Activated T-helper 17 cell treated with anti-CD3 and anti-CD28 coated beads, Interleukin-2, amount 50 U/mL, for 72 hours (primary cell): ENCODE measurements around the gene LGALS9. TPM values are rescaled to one million over a fixed set of nuclear protein-coding genes. Genes with fewer than 3 reads are reported as not detected.
A peak's percentile ranks its signal among the peaks of the same experiment; 100 is the strongest.
"Not testable (repeated sequence)": the region's sequence is repeated elsewhere in the genome, so short reads cannot be mapped to it uniquely, and the experiment has no call there.

ENCODE experiments used
- ATAC-seq: fragments of 150-1000 bp; cut with Tn5 transposase; replicated peaks from 2 replicates; pipeline ENCODE4 v1.10.0; 2021; ENCODE audit warnings: mild to moderate bottlenecking, moderate library complexity
- H3K27ac Mint-ChIP-seq: one replicate; pipeline ENCODE4 v1.8.0; 2022; ENCODE audit warnings: mixed read lengths
- H3K27me3 Mint-ChIP-seq: one replicate; pipeline ENCODE4 v1.8.0; 2022; ENCODE audit warnings: mixed read lengths
- H3K36me3 Mint-ChIP-seq: one replicate; pipeline ENCODE4 v1.8.0; 2022; ENCODE audit warnings: low read depth, mild to moderate bottlenecking, mixed read lengths
- H3K4me1 Mint-ChIP-seq: one replicate; pipeline ENCODE4 v1.8.0; 2022; ENCODE audit warnings: mixed read lengths
- H3K4me3 Mint-ChIP-seq: one replicate; pipeline ENCODE4 v1.8.0; 2022; ENCODE audit warnings: mild to moderate bottlenecking, mixed read lengths
- H3K9me3 Mint-ChIP-seq: one replicate; pipeline ENCODE4 v1.8.0; 2022; ENCODE audit warnings: mixed read lengths
- total RNA-seq, 2 donors: library from RNA; stranded (reverse); gene quantifications; one replicate each; pipeline ENCODE4 v1.2.3, GENCODE V29; 2022

LGALS9 gene
- total RNA-seq, 2 donors from 2014 or later, result 29.7 to 36.8 TPM

DNA sequence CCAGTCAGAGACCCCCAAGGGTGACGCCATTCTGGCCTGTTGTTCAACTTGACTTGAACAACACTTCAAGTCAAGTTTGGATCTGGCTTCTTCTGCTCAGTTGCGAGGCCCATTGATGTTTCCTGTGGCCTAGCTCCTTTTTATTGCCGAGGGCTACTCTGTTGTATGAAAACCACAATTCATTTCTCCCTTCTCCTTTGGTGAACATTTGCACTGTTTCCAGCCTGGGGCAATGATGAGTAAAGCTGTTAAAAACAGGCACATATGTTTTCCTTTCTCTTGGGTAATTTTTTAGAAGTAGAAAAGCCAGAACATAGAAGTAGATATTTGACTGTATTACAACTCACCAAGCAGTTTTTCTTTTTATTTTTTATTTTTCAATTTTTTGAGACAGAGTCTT lies 1.7 kb upstream of the LGALS9 start:
- H3K27me3 Mint-ChIP-seq, H3K4me3 Mint-ChIP-seq, H3K9me3 Mint-ChIP-seq, H3K36me3 Mint-ChIP-seq, ATAC-seq: not testable (repeated sequence)
- Mint-ChIP-seq H3K27ac (peak overlapping the region; percentile 53), H3K4me1 (peaks cover 23% of the 10 kb centered on the region)

DNA sequence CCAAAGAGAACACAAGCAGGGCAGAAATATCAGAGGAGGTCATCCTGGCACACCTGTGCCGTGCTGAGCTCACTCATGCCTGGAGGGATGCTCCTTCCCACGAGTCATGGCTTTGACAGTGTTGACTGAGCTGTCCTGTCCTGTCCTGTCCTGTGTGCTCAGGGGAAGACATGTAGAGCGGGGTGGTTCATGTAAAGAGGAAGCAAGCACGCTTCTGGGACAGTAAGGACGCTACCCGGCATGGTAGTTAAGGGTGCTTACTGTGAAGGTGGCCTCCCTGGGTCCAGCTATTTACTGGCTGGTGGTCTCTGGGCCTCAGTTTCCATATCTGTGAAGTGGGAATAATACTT lies 398 bp downstream of the LGALS9 start:
- Mint-ChIP-seq H3K27me3 (no peaks in the 10 kb centered on the region), H3K36me3 (no peaks in the 10 kb centered on the region), H3K27ac (peak overlapping the region; percentile 98), H3K4me1 (peaks cover 35% of the 10 kb centered on the region), H3K4me3 (peak overlapping the region; percentile 91), H3K9me3 (no peaks in the 10 kb centered on the region)
- ATAC-seq, result peak; percentile 75

DNA sequence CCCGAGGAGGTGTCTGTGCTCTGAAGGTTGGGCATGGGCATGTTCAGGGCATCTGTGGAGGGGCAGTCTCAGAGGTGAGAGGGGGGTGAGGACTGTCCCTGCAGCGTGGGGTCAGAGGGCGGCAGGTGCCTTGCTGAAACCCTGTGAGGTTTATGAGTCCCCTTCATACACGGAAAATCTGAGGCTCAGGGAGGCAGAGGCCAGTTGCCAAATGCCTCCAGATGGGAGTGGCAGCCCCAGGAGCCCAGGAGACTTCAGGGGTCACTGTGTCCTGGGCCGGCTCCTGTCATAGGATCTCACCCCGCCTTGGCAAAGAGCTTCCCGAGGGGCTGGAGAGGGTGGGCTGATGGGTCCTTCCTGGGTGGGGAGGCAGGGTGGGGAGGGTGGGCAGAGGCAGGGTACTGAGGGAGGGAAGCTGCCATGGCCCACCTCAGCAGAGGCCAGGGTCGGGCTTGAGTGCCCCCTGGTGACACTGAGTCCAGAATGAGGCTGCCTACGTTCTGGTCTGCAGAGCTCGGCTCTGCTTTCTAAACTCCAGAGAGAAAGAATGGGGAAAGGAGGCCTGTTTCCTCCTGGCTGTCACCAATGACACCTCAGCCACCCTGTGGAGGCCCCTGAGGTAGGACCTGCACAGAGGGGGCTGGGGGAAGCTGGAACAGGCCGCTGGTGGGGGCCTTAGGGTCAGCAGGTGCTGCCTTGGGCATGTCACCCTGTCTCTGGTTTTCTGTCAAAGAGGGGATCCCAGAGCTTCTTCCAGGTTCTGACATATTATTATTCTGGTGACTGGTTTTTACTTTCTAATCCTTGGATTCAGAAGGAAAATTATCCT lies 1.1 kb downstream of the LGALS9 start:
- H3K27ac Mint-ChIP-seq, result peak overlapping the region; percentile 98
- ATAC-seq, result no peak

DNA sequence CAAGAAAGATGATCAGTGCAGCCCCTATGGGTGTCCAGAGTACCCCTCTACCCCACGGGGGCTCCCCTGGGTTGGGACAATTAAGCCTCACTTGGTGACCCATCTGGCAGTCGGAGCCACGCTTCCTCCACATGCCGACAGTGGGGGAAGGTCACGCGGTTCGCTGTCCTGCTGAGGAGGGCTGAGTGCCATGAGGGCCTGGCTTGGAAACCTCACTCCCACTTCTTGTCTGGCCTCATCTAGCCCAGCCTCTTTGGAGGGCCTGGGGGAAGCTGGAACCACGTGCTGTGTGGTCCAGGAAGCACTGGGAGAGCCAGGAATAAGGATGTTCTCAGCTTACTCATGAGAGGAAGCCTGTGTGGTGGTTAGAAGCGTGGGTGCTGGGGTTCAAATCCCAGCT lies 1.8 kb downstream of the LGALS9 start:
- not testable (repeated sequence) for H3K36me3 Mint-ChIP-seq, H3K27me3 Mint-ChIP-seq
- H3K4me1 Mint-ChIP-seq, result peaks cover 35% of the 10 kb centered on the region

More for the DNA sequence above, 1.1 kb downstream of the LGALS9 start:
- Mint-ChIP-seq H3K4me1 (peaks cover 35% of the 10 kb centered on the region), H3K9me3 (no peaks in the 10 kb centered on the region), H3K36me3 (no peaks in the 10 kb centered on the region), H3K4me3 (peak overlapping the region; percentile 91), H3K27me3 (no peaks in the 10 kb centered on the region)

DNA sequence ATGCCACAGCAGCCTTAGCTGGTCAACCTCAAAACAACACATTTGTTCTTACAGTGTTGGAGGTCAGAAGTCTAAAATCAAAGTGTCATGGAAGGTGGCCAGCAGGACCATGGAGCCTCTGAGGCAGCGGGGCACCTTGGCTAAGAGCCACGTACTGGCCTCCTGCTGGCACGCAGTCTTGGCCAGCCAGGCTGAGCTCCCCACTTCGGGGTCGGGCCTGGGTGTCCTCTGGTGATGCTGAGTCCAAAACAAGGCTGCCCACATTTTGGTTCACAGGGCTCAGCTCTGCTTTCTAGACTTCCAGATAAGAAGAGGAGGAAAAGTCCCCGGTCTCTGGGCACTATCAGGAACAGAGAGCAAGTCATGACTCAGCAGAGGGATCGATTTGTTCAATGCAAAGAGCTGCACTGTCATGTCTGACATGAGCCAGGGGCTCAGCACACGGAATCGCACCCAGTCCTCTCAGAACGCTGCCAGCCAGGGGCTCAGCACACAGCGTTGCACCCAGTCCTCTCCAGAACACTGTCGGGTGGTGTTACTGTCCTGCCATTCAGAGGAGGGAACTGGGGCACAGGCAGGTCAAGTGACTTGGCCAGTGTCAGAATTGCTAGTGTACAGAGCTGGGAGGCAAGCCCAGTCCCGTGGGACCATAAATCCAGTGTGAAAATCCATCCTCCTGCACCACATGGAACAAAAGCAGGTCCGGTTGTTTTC lies 2.5 kb downstream of the LGALS9 start:
- Mint-ChIP-seq H3K27ac (peak overlapping the region; percentile 36), H3K36me3 (peaks cover 1% of the 10 kb centered on the region), H3K4me3 (no peak overlapping the region), H3K9me3 (no peaks in the 10 kb centered on the region), H3K27me3 (no peaks in the 10 kb centered on the region), H3K4me1 (peaks cover 35% of the 10 kb centered on the region)
- ATAC-seq, result no peak

More for the DNA sequence above, 1.8 kb downstream of the LGALS9 start:
- not testable (repeated sequence) for ATAC-seq, H3K9me3 Mint-ChIP-seq
- Mint-ChIP-seq H3K27ac (peak overlapping the region; percentile 36), H3K4me3 (peak overlapping the region; percentile 91)

DNA sequence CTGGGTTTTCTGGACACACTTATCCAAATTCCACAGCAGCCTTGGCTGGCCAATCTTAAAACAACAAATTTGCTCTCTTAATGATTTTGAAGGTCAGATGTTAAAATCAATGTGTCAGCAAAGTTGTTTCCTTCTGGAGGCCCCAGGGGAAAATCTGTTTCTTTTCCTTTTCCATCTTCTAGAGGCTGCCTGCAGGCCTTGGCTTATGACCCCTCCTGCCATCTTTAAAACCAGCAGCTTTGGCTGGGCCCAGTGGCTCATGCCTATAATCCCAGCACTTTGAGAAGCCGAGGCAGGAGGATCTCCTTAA lies 3.0 kb downstream of the LGALS9 start:
- Mint-ChIP-seq H3K9me3 (no peaks in the 10 kb centered on the region), H3K4me1 (peaks cover 35% of the 10 kb centered on the region), H3K27ac (peak overlapping the region; percentile 36), H3K36me3 (peaks cover 5% of the 10 kb centered on the region), H3K27me3 (no peaks in the 10 kb centered on the region), H3K4me3 (no peak overlapping the region)
- no peak for ATAC-seq

DNA sequence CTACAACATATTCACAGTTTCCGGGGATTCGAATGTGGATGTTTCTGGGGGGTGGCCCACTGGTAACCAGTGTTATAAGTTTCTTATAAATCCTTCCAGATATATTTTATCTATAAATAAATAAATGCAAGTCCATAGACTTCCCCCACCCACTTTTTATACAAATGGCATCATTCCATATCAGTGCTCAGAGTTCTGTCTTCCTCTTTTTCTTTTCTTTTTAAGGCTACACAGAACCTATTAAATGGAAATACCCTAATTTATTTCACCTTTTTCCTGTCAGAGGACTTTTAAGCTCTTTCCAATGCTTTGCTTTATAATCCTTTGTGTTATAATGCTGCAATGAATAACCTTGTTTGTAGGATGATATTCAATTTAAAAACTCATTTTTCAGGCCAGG lies 3.8 kb downstream of the LGALS9 start:
- H3K27me3 Mint-ChIP-seq, result no peaks in the 10 kb centered on the region
- H3K27ac Mint-ChIP-seq, result peak overlapping the region; percentile 36
- peaks cover 34% of the 10 kb centered on the region for H3K4me1 Mint-ChIP-seq
- no peak overlapping the region for H3K4me3 Mint-ChIP-seq
- ATAC-seq, result no peak
- H3K9me3 Mint-ChIP-seq, result no peaks in the 10 kb centered on the region
- H3K36me3 Mint-ChIP-seq, result peaks cover 5% of the 10 kb centered on the region

DNA sequence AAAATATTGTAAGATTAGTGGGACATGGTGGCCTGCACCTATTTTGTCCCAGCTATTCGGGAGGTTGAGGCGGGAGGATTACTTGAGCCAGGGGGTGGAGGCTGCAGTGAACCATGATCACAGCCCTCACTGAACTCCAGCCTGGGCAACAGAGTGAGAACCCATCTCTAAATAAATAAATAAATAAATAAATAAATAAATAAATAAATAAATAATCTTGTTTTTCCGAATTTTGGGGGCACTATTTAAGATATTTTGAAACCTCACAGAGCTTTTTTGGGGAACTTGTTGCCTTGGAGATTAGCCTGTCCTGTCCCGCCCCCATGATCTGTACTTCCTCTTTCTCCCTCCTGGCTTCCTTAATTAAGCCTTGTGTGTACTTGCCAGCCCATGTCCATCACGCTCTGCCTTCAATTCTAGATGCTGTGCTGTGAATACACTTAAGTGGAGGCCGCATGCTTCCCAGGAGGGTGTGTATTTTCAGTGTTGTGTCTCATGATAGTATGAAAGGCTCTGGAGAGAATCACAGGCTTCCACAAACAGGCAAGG lies 4.4 kb downstream of the LGALS9 start:
- no peaks in the 10 kb centered on the region for H3K27me3 Mint-ChIP-seq
- H3K9me3 Mint-ChIP-seq, result no peaks in the 10 kb centered on the region
- ATAC-seq, result no peak
- no peak overlapping the region for H3K4me3 Mint-ChIP-seq
- peaks cover 11% of the 10 kb centered on the region for H3K36me3 Mint-ChIP-seq
- H3K27ac Mint-ChIP-seq, result peak overlapping the region; percentile 59
- peaks cover 28% of the 10 kb centered on the region for H3K4me1 Mint-ChIP-seq

DNA sequence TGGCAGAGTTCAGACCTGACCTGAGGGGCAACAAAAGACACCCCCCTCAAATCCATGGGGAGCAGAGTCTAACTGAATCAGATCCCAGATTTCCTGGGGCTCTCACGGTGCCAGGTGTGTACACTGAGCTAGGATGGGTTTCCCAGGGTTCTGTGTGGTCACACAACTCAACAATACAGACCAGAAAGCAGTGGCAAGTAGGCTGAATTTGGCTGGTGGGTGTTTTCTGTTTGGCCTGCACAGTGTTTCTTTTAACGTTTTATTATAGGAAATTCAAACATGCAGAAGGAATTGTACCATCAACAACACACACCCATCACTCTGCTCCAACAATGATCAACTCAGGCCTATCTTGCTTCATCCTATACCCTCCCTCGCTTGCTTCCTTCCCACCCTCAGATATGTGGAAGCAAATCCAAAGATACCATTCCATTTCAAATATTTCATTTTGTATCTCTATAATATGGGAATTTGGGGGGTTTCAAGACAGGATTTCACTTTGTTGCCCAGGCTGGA lies 5.1 kb downstream of the LGALS9 start:
- H3K36me3 Mint-ChIP-seq, result peaks cover 18% of the 10 kb centered on the region
- not testable (repeated sequence) for H3K27me3 Mint-ChIP-seq, H3K4me3 Mint-ChIP-seq, H3K9me3 Mint-ChIP-seq, ATAC-seq
- peak overlapping the region; percentile 59 for H3K27ac Mint-ChIP-seq
- H3K4me1 Mint-ChIP-seq, result peaks cover 22% of the 10 kb centered on the region

DNA sequence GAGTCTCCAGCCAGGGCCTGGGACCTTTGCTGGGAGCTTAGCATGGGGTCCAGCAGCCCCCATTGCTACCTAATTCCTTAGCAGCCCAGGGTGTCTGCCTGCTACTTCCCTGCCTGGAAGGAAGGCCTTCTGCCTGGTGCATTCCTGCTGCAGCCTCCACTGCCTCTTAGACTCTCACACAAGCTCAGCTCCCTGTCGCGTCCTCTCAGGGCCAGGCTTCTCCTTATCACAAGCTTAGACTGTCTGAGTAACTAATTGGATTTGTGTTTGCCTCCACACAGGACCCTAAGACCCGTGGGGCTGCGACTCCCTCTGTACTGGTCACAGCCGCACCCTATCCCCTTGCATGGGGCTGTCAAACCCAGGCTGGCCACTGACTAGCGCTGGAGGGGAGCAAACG lies 6.8 kb downstream of the LGALS9 start:
- not testable (repeated sequence) for ATAC-seq, H3K27me3 Mint-ChIP-seq, H3K9me3 Mint-ChIP-seq, H3K27ac Mint-ChIP-seq, H3K4me3 Mint-ChIP-seq
- Mint-ChIP-seq H3K4me1 (peaks cover 13% of the 10 kb centered on the region), H3K36me3 (peaks cover 24% of the 10 kb centered on the region)

DNA sequence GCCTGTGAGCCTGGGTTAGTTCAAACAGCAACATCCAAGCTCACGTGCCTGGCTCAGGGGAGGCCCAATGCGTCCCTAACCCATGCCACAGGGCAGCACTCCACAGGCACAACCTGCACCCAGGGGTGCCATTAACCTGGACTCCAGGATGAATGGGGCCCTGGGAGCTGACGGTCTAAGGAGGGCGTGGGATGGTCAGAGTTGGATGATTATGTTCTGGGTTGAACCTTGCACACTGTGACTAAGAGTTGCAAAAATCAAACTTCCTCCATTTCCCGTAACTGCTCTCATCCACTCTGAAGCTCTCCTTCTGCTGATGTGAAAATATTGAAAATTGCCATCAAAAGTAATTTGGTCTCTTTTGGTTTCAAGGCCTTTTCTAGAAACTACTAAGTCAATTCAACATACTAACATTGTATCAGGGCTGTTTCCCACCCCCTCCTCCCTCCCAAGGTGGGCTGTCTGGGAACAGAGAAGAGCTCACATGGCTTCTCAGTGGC lies 7.5 kb downstream of the LGALS9 start:
- H3K27ac Mint-ChIP-seq, ATAC-seq, H3K9me3 Mint-ChIP-seq, H3K4me3 Mint-ChIP-seq, H3K27me3 Mint-ChIP-seq: not testable (repeated sequence)
- Mint-ChIP-seq H3K36me3 (peaks cover 28% of the 10 kb centered on the region), H3K4me1 (peaks cover 13% of the 10 kb centered on the region)

DNA sequence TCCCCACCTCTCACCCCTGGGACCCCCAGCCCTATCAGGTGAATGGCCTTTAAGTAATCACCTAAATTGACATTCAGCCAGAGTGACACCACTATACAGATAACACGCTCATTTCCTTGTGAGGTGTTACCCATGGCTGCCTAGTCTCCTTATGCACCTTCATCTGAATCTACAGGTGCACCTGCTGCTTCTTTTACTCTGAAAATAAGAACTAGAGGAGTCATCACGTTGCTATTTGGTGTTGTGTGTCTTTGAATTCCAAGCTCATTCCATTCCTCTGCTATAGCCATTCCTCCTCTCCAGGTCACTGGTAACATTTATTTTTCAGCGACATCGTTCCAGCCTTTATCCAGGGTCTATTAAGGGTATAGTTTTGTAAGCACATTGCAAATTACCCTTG lies 9.8 kb downstream of the LGALS9 start:
- Mint-ChIP-seq H3K4me1 (peaks cover under 1% of the 10 kb centered on the region), H3K27ac (no peak overlapping the region), H3K36me3 (peaks cover 37% of the 10 kb centered on the region), H3K27me3 (no peaks in the 10 kb centered on the region), H3K4me3 (no peak overlapping the region), H3K9me3 (no peaks in the 10 kb centered on the region)
- no peak for ATAC-seq

DNA sequence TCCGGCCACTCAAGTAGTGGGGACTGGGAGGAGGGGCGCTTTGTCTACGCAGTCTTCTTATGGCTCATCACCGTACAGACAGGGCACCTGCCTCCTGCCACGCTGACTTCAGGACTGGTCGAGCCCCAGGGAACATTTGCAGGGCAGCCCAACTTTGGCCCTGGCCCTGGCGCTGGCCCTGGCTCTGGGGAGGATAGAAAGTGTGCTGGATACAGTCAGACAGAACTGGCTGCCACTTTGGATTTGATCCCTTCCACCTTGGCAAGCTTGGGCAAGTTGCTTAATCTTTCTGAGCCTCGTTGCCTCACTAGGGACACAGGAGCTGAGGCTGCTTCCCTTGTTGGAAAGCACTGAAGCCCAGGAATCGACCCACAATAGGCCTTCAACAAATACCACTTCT lies 13.6 kb downstream of the LGALS9 start:
- Mint-ChIP-seq H3K4me3 (no peak overlapping the region), H3K27me3 (no peaks in the 10 kb centered on the region), H3K36me3 (peaks cover 36% of the 10 kb centered on the region), H3K4me1 (no peaks in the 10 kb centered on the region), H3K9me3 (no peaks in the 10 kb centered on the region), H3K27ac (no peak overlapping the region)
- no peak for ATAC-seq

DNA sequence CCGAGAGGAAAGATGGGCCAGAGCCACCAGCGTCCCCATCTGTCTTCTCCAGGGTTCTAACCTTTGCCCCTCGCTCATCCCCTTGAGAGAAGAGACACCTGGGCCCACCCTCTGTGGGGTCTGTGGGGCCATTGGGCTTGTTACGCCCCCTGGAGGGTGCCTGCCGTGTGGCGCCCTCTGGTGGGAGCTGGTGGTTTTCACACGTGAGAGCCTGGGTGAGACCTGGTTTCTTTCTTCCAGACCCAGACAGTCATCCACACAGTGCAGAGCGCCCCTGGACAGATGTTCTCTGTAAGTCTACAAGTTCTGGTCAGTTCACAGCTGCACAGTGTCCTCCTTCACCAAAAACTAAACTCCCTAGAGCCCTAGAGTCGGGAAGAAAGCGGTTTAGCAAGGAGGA lies 14.6 kb downstream of the LGALS9 start:
- H3K9me3 Mint-ChIP-seq, H3K4me3 Mint-ChIP-seq, H3K4me1 Mint-ChIP-seq, H3K27me3 Mint-ChIP-seq, H3K27ac Mint-ChIP-seq: not testable (repeated sequence)
- ATAC-seq, result peak; percentile 59
- H3K36me3 Mint-ChIP-seq, result peaks cover 27% of the 10 kb centered on the region

DNA sequence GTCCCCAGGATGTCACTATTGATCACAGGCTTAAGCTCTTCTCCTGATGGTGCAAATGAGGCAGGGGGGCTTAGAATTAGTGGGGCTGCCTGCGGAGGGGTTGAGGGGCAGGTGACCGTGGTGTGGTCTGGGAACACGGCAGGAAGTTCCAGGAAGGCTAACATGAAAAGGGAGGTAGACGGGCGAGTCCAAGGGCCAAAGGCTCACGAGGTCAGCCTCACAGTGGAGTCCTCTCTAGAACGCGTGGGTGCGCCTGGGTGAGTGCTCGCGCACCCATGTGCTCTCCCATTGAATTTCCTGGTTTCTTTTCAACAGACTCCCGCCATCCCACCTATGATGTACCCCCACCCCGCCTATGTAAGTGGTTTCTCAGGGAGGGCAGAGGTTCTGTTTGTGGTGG lies 15.2 kb downstream of the LGALS9 start:
- H3K27ac Mint-ChIP-seq, result no peak overlapping the region
- H3K4me1 Mint-ChIP-seq, result no peaks in the 10 kb centered on the region
- H3K36me3 Mint-ChIP-seq, result peaks cover 21% of the 10 kb centered on the region
- no peaks in the 10 kb centered on the region for H3K9me3 Mint-ChIP-seq
- H3K27me3 Mint-ChIP-seq, result no peaks in the 10 kb centered on the region
- no peak for ATAC-seq
- no peak overlapping the region for H3K4me3 Mint-ChIP-seq
